HTR-8/SVneo (cell line): ENCODE data around the gene CYBA.
A peak's percentile ranks its signal among the peaks of the same experiment; 100 is the strongest.
"Not testable (repeated sequence)": the region's sequence is repeated elsewhere in the genome, so short reads cannot be mapped to it uniquely, and the experiment has no call there.

Source experiments
- DNase-seq: peaks from one replicate; pipeline ENCODE4 v3.0.0; 2011; ENCODE audit warnings: low spot score, mixed read lengths; ENCODE audit not compliant: insufficient read length
- FAIRE-seq: peaks from 2 replicates; lab custom pipeline; 2011; peaks lifted over from hg19 to GRCh38; lab: Jason Lieb, UNC

Gene CYBA

DNA sequence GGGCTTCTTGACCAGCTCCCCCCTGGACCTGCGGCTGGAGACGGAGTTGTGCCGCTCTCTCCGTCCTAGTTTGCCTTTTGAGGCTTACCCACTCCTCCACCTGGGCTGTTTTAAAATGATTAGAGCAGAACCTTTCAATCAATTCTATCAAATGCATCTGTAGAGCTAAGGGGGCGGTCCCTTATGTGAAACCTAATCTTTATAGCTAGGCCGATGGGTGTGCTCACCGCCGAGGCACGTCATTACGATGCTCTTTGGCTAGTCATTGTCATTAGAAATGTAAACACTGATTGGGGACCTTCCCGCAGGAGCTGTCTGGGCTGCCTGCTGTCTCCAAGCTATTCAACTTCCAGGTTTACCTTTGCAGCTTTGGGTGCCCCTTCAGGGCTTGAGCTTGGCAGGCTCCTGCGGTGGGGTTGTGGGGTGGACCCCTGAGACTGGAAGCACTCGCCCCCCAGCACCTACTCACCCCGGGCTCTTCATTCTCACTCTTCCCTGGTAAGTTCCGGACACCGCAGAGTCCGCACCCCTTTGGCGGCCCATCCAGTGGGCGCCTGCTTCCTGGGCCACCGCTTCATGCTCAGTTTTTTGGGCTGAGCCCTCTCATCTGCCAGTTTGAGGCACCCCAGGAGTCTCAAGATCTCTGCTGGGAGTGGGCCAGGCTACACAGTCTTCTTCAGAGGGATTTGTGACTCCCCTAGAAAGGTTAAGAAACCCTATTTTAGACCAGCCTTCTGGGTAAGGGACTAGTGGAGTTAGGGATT, 33.4 kb downstream of the CYBA start:
- no peak for FAIRE-seq
- DNase-seq: no peak

DNA sequence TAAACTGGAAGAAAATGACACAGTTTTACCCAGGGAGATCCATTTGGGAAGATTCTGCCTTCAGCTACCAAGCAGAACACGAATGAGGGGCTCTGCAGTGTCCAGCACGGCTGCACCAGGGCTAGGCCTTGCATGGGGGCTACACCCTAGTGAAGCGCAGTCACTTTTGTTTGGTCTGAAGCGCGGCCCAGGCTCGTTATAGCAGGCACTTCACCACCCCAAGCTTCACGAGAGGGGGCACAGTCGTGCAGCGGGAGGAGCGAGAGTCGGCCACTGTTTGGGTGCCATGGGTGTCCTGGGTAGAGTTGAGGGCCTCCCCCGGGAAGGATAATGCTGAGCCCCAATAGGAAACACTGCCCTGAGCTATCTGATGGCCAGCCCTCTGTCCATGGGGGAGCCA, 34.1 kb downstream of the CYBA start:
- no peak for FAIRE-seq
- no peak for DNase-seq

DNA sequence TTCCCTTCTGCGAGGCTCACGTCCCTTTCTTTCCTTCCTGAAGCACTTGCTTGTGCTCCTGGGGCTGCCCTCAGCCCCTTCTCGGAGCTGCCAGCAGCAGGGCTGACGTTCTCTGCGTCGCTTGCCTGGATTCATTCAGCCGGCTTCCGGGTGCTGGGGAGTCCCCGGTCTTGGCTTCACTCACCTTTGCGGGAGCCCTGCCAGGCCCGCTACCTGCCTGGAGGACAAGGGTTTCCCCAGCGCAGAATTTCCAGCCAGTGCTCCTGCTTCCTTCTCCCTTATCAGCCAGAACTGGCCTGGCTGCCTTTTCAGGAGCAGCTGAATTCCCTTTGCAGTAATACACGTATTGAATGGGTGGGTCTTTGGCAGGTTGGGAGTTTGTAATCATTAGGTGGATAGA, 34.5 kb downstream of the CYBA start:
- no peak for FAIRE-seq

DNA sequence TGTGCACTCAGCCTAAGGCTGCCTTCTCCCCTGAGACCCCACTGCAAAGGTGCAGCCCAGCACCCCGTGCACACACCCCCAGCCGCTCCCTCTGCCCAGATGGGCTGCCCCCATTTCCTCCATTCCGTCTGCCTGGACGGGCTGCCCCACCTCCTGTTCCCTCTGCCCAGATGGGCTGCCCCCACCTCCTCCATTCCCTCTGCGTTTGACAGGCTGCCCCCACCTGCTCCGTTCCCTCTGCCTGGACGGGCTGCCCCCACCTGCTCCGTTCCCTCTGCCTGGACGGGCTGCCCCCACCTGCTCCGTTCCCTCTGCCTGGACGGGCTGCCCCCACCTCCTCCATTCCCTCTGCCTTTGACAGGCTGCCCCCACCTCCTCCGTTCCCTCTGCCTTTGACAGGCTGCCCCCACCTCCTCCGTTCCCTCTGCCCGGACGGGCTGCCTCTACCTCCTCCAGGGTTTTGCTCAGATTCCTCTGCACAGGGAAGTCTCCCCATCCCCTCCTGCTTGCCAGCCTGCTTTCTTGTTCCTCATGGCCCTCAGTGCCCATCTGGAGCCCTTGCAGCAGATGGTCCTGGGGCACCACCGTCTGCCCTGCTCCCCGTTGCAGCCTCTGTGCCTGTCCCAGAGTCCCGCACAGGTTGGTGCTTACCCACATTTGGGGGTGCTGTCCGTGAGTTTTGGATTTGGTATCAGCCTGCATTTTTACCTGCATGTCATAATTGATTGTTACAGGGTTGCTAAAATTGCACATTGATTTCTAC, 35.9 kb downstream of the CYBA start:
- FAIRE-seq: peak; percentile 26
- DNase-seq: no peak

More for the DNA sequence above, 34.5 kb downstream of the CYBA start:
- DNase-seq: no peak

DNA sequence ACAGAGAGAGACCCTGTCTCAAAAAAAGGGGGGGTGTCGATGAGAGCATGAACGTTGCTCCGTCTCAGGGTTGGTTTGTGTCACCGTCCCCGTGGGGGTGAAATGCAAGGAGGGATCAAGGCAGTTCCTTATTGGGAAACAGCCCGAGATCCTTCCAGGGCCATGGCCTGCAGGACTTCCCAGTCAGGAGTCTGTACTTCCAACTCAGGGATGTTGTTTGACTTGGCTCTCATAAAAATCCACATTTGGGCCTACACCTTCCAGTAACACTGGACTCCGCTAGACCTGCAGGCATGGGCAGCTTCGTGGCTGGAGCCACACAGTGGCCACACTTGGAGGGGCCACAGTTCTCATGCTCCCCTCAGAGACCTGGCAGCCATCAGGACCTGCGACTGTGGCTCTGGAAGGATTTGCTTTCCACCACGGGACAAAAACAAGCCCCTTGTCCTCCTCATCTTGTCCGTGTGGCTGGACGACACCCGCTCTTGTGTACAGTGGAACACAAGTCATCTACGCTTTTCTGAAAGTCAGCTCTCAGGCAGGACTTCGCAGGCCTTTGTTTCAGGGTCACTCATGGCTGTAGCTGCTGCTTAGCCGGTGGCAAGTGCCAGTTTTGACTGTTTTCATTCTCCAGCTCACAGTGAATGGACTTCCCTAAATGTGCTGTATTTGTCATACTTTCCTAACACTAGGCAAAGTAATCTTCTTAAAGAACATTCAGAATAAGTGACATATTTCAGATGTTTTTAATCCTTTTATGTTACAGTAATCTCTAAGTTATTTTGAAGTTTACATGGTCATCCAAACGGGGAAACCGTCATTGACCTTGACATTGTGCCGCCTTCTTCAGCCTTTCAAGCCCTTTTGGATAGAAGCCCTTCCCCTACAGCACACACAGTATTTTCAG, 36.7 kb downstream of the CYBA start:
- FAIRE-seq: no peak
- DNase-seq: no peak

DNA sequence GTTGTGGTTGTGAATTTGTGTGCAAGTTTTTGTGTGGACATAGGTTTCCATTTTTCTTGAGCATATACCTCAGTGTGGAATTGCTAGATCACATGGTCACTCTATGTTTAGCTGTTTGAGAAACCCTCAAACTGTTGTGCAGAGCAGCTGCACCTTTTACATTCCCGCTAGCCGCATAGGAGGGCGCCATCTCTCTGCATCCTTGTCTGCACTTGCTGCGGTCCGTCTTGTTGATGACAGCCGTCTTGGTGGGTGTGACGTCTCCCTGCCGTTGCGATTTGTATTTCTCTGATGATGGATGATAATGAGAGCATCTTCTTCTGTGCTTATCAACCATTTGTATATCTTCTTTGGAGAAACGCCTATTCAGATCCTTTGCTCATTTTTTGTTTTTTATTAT, 37.6 kb downstream of the CYBA start:
- FAIRE-seq: no peak
- no peak for DNase-seq

DNA sequence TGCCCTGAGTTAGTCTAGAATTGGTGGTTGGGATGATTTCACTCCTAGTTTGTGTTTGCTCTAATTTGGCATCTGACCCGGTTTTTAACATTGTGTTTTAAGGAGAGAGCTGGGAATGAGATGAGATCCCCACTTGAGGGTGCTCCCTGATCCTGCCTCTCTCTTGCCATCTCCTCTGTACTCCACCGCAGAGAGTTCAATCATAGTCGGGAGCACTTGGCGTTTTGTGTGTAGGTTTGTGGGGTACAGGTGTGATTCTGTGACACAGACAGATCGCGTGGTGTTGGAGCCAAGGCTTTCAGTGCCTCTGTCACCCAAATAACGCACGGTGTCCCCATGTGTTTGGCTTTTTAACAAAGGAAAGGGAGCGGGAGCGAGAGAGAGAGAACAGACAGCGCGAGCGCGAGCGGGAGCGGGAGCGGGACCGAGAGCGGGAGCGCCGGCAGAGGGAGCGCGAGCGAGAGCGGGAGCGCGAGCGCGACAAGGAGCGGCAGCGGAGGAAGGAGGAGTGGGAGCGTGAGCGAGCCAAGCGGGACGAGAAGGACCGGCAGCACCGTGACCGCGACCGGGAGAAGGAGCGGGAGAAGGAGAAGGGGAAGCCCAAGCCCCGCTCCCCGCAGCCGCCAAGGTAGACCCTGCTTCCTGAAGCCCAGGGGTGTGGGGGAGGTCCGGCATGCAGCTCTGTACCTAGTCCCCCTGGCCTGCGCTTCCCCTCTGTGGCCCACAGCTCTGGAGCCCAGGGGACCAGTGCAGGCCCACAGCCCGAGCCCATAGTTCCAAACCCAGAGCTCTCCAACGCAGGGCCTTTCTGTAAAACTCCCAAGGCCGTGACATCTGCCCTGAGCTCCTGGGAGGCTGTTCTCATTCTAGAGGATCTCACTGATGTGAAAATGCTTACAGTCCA, 39.7 kb downstream of the CYBA start:
- DNase-seq (no peak), FAIRE-seq (no peak)

DNA sequence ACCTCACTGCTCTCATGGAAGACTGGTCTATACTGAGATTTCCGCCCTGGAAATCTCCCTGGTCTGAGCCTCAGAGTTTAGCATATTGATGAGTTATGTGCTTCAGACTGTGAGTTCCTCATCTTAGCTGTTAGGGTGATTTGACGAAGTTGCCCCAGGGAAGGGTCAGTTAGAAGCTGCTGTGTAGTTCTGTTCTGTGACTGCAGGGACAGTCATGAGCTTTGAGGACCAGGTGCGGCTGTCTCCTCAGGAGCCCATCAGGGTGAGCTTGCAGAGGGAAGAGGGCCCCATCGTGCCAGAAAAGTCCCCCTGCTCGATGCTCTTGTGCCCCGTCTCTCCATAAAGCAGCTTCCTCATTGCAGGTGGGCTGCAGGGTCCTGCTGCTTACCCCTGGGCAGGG, 40.8 kb downstream of the CYBA start:
- DNase-seq (no peak), FAIRE-seq (no peak)

DNA sequence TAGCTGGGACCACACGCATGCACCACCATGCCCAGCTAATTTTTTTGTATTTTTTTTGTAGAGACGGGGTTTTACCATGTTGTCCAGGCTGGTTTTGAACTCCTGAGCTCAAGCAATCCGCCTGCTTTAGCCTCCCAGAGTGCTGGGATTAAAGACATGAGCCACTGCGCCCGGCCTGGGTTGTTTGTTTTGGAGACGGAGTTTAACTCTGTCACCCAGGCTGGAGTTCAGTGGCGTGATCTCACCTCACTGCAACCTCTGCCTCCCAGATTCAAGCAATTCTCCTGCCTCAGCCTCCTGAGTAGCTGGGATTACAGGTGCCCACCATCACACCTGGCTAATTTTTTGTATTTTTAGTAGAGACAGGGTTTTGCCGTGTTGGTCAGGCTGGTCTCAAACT, 41.4 kb downstream of the CYBA start:
- not testable (repeated sequence) for FAIRE-seq

DNA sequence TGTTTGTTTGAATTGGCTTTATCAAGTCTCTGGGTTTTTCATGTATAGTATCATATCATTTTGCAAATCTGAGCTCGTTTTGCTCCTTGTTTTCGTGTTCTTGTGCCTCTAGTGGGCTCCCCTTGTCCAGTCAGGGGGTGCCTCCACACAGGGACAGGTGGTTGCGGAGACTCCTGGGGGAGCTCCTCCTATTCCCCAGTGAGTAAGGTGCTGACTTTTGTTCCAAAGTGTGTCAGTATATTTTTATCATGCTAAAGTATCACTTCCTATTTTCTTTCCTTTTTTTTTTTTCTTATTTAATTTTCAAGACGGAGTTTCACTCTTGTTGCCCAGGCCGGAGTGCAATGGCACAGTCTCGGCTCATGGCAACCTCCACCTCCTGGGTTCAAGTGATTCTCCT, 42.8 kb downstream of the CYBA start:
- no peak for FAIRE-seq
- no peak for DNase-seq

More for the DNA sequence above, 41.4 kb downstream of the CYBA start:
- DNase-seq: not testable (repeated sequence)

DNA sequence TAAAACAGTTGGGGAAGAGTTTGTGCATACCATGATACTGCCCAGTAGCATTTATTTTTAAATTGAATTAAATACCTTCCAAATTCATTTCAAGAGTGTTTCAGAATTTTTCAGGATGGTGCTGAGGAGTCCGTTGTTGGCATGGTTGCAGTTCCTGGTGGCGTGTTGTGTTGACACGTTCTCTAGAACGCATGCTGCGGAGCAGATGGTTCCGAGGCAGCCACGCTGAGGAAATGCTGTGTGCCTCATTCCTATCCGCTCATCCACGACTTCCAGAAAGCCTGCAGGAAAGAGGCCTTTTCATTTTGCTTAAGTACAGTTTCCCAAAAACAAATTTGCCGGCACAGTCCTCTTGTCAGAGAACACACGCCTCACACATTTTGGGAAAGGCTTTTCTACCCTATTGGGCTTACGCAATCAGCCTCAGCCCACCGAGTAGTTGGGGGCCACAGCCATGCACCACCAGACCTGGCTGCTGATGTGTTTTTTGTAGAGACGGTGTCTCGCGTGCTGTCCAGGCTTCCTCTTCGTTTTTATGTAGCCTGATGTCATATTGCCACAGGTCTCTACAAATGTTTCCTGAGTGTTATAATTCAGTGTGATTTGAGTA, 44.6 kb downstream of the CYBA start:
- FAIRE-seq: no peak
- DNase-seq: no peak

DNA sequence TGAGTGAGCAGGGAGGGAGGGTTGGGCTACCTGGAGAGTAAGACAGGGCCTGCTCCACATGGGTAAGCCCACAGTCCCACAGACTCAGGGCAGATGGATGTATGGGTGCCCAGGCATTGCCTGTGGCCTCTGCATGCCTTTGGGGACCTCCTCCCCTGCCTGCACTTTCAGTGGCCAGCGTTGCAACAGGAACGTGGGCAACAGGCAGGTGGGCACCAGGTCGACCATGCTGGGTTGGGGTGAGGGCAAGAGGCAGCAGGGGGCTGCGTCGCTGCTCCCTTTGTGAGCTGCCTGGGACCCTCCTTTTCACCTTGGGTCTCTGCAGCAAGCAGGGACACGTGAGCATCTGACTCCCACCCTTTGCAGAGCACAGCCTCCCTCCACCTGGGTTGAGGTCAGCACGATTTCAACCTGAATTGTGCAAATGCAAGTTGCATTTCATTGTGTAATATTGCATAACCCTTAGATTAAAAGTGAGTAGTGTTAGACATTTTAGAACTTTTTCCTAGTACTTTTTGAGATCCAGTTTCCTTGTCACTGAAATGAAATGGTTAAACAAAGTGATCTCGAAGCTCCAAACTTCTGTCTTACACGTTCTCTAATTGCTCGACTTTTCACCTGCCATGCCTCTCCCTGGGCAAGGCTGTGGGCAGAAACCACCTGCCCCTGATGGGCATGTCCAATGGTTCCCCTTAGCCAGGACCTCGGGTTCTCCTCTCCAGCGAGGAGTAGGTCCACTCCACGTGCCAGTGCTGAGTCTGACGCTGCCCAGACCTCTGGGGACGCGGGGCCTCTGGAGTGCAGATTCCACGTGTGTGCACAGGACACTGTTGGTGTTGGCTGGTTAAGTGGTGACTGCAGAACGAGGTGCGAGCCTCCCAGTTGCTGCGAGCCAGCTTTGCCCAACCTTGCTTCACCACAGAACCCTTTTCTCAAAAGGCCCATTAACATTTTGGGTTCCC, 45.4 kb downstream of the CYBA start:
- FAIRE-seq: no peak
- no peak for DNase-seq

DNA sequence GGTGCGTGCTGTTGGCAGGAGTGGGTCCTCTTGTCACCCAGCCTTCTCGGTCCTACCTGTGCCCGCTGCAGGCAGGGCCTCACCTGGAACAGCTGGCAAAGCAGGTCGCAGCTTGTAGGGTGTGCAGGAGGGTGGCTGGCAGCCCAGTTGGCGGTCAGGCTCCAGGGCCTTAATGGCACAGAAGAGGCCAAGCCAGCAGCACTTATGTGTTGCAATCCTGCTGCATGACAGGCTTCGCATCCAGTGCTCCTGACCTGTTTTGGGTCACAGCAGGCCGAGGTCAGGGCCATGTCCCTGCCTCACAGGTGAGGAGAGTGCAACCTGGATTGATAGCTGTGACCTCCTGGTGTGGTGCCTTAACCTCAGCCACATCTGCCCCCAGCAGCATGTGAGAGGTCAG, 48.8 kb downstream of the CYBA start:
- peak; percentile 33 for FAIRE-seq
- DNase-seq: no peak

DNA sequence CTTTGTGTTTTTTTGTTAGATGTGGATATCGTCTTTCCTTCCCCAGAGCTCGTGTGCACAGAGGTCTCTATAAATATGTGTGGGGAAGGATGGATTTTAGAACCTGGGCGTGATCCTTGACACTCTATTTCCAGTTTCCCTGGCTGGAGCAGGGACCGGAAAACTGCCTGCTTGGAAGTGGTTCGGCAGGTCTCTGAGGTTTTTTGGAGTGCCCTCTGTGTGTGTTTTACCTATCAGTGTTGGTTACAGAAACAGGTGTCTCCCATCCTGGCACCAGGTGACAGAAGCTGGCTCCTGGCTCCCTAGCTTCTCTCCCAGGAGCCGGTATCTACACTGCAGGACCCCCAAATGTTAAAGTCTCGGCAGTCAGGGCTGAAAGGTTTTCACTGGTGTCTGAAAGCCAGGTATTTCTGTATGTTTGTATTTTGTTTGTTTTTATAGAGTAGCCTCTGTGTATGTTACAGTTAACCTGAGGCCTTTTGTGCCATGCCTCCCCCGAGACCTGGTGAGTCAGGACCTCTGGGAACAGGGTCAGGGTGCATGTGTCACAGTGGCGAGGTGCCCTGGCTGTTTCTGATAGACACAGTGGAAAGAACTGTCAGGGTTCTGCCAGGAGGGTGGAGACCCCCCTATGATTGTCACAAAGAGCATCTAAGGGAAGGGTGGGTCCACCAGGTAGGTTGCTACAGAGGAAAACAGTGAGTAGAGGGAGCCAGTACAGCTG, 49.4 kb downstream of the CYBA start:
- no peak for FAIRE-seq
- DNase-seq: no peak

DNA sequence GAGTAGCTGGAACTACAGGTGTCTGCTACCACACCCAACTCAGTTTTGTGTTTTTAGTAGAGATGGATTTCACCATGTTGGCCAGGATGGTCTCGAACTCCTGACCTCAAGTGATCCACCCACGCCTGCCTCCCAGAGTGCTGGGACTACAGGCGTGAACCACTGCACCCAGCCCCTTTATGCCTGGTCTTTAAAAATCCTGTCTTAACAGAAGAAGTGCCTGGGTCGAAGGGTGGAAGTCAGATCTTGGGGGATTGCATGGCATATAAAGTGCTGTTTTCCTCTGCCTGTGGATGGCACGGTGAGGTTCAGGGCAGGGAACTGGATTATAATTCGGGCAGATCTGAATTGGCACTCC, 50.3 kb downstream of the CYBA start:
- DNase-seq (no peak), FAIRE-seq (no peak)

DNA sequence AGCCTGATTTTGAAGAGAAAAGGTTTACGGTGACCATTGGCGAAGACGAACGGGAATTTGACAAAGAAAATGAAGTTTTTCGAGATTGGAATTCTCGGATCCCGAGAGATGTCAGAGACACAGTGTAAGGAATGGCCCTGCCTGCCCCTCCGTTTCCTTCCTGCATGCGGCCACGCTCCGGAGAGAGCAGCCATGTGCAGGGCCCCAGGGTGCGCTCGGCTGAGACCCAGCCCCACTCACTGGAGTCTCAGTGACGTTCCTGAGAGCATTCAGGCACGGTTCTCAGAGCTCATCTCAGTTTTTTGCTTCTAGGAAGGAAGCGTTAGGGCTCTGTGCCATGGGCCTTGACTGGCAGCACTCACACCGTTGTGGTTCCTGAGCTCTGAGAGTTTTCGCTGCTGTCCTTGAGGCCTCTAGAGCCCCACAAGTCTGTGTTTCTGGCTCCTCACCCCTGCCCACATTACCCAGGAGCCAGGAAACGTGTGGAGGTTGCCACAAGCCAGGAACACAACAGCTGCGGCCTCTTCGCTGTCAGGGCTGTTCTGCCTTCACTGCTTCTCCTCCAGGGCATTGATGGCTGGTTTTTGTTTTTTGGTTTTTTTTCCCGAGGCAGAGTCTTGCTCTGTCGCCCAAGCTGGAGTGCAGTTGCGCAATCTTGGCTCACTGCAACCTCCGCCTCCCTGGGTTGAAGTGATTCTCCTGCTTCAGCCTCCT, 50.9 kb downstream of the CYBA start:
- FAIRE-seq: no peak
- no peak for DNase-seq
